ENCODE results near the gene NCSTN.

Gene NCSTN

GRCh38 chr1:160342953-160343869, at the start of gene NCSTN, which contains the start of gene COPA:
Gene NCSTN, plus strand, starts transcription at chr1:160343383. Its CDS starts 14 bp downstream, at chr1:160343397.
Gene COPA, minus strand, starts transcription at chr1:160343250. Its CDS starts 80 bp downstream, at chr1:160343170.
- DNase-seq (ENCODE audit: low read depth in 2 of 2): peak; percentile 76 to 77

- DNase-seq (ENCODE audit: low read depth in 2 of 2): no peak
Observed at GRCh38 chr1:160296036-160296435, 47.1 kb upstream of the NCSTN start.

- DNase-seq (ENCODE audit: low read depth in 2 of 2): no peak
Observed at GRCh38 chr1:160300173-160300572, 43.0 kb upstream of the NCSTN start.

- no peak for DNase-seq (ENCODE audit: low read depth in 2 of 2)
Observed at GRCh38 chr1:160307118-160307791, 35.9 kb upstream of the NCSTN start.

DNA sequence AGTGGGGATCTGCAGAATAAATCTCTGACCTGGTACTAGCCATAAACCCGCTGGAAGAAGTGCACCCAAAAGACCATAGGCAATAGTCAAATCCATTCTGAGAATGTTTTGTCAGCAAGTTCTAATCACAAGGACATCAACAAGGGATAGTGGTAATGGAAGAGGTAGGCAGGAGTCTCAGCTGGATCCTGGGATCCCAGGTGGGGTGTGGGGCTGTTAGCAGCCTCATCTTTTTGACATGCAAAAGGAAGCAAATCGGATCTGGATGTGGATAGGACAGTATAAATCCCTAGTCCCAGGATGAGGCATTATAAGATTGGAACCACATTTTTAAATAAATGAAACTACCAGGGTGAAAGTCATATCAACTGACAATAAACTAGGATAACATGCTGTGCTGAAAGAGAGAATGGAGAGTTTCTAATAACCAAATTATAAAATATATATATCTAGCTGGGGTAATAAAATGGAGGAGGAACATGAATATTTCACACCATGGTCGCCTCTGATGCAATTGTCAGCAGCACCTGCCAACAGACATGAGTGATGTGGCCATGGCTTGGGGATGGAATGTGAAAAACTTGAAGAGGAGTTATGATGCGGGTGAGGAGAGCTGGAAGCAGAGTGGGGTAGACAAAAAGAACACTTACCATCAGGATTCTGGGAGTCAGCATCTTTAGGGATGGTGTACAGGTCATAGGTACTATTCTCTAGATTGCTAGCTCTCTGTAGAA, 34.6 kb upstream of the NCSTN start:
- no peak for DNase-seq (ENCODE audit: low read depth in 2 of 2)

GRCh38 chr1:160309185-160309557, 34.0 kb upstream of the NCSTN start:
- DNase-seq (ENCODE audit: low read depth in 2 of 2): no peak

GRCh38 chr1:160309571-160309970, 33.6 kb upstream of the NCSTN start:
- no peak for DNase-seq (ENCODE audit: low read depth in 2 of 2)

DNA sequence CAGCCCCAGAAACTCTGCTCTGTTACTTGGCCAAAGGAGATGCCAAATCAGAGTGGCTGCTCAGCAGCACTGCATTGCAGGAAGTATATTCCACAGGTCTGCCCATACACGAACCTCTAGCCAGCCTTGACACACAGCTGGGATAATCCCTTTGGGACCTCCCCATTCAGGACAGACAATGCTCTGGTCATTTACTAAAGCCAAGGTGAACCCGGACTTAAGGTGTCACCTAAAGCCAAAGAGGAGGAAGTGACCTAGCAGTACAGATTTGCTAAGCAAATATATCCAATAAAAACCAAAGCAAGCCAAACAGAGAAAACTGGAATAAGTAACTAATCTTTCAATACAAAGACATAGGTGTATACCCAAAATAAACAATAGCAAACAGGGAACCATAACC, 27.8 kb upstream of the NCSTN start:
- no peak for DNase-seq (ENCODE audit: low read depth in 2 of 2)

- DNase-seq (ENCODE audit: low read depth in 2 of 2): no peak
Observed at GRCh38 chr1:160322831-160323230, 20.4 kb upstream of the NCSTN start.

- DNase-seq (ENCODE audit: low read depth in 2 of 2): no peak
Observed at GRCh38 chr1:160325252-160325651, 17.9 kb upstream of the NCSTN start.

- no peak for DNase-seq (ENCODE audit: low read depth in 2 of 2)
Observed at GRCh38 chr1:160326418-160326817, 16.8 kb upstream of the NCSTN start.

- DNase-seq (ENCODE audit: low read depth in 2 of 2): no peak
Observed at GRCh38 chr1:160328184-160328583, 15.0 kb upstream of the NCSTN start.

GRCh38 chr1:160330119-160330518, 13.1 kb upstream of the NCSTN start:
- DNase-seq (ENCODE audit: low read depth in 2 of 2): no peak

GRCh38 chr1:160332516-160332915, 10.7 kb upstream of the NCSTN start:
- DNase-seq (ENCODE audit: low read depth in 2 of 2): no peak

GRCh38 chr1:160338580-160338979, 4.6 kb upstream of the NCSTN start:
- no peak for DNase-seq (ENCODE audit: low read depth in 2 of 2)

- DNase-seq (ENCODE audit: low read depth in 2 of 2): no peak
Observed at GRCh38 chr1:160340146-160340545, 3.0 kb upstream of the NCSTN start.

DNA sequence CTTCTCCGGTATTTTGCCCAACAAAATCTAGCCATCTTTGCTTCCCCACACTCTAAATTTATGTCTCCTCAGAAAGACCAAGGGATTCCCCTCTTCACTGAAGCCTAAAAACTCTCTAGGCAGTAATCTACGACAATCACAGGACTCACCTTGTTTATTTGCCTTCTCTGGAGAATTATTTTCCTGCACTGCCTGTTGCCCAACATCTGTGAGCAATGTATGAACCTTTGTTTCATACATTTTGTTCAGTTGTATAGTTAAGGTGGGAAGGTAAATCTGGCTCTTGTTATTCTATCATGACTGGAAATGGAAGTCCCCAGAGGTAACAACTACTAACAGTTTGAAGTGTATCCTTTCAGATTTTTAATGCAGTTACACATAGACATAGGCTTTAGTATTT, 2.3 kb upstream of the NCSTN start:
- DNase-seq (ENCODE audit: low read depth in 2 of 2): no peak

- no peak for DNase-seq (ENCODE audit: low read depth in 2 of 2)
Observed at GRCh38 chr1:160342526-160342925, 657 bp upstream of the NCSTN start.

DNA sequence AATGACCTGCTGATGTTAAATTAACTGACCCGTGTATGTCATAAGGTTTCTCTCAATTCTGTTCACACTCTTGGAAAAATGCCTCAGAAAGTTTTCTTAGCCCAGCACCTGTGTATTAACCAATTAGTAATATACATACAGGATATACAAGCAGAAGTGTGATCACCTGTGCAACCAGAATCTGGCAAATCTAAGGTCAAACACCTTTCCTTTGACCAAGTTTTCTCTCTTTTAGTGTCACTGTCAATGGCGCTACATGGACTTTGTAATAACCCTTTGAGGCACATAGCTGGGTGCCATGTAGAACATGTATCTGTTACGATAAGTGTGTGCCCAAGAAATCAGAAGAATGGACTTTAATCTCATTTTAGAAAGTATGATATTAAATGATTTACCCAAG, 1.1 kb downstream of the NCSTN start:
- DNase-seq (ENCODE audit: low read depth in 2 of 2): no peak

GRCh38 chr1:160344936-160345335, 1.8 kb downstream of the NCSTN start:
- no peak for DNase-seq (ENCODE audit: low read depth in 2 of 2)

DNA sequence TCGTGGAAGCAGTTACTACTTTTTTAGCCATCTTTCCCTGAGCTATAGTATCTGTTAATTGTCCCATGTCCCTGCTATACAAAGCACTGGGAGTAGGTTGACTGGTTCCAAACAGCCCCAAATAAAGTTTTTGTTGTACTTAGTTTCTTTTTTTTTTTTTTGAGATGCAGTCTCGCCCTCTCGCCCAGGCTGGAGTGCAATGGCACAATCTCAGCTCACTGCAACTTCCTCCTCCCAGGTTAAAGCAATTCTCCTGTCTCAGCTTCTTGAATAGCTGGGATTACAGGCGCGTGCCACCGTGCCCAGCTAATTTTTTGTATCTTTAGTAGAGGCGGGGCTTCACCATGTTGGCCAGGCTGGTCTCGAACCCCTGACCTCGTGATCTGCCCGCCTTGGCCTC, 3.3 kb downstream of the NCSTN start:
- no peak for DNase-seq (ENCODE audit: low read depth in 2 of 2)

- DNase-seq (ENCODE audit: low read depth in 2 of 2): no peak
Observed at GRCh38 chr1:160346958-160347357, 3.8 kb downstream of the NCSTN start.

Data from stimulated activated CD8-positive, alpha-beta memory T cell treated with anti-CD3 and anti-CD28 coated beads, Interleukin-7, amount 100 ng/mL, for 1 hour (primary cell).